ENCODE measurements around the gene AMBN.
A peak's percentile ranks its signal among the peaks of the same experiment; 100 is the strongest.

AMBN gene

GRCh38 chr4:70591955-70592582, at the start of gene AMBN:
Gene AMBN (plus strand): TSS chr4:70592256. CDS start chr4:70592359, 103 bp downstream.
- no peak for DNase-seq (ENCODE audit: low read depth in 3 of 3)

- no peak for DNase-seq (ENCODE audit: low read depth in 3 of 3)
These were observed 47.7 kb upstream of the AMBN start for GRCh38 chr4:70544279-70544868.

DNA sequence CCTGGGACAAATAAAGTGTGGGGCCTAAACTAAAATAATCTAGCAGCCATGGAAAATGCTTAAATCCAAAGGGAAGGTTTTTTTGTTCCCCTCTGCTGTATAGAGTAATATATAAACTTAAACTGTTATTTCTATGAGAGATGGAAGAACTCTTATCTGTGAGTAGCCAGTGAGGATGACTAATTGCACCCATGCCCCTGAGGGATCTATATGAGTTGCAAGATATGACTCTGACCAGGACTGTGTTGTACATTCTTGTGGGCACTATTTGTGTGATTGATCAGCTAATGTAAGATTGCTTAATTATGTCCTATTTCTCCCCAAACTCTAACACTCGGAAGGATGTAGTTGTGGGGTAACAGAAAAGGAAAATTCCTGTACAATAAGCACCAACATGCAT, 35.2 kb upstream of the AMBN start:
- DNase-seq (ENCODE audit: low read depth in 3 of 3) = no peak

- DNase-seq (ENCODE audit: low read depth in 3 of 3) = no peak
These were observed 32.7 kb upstream of the AMBN start for GRCh38 chr4:70559211-70559830.

- no peak for DNase-seq (ENCODE audit: low read depth in 3 of 3)
These were observed 32.1 kb upstream of the AMBN start for GRCh38 chr4:70559924-70560323.

GRCh38 chr4:70564033-70564432, 28.0 kb upstream of the AMBN start:
- DNase-seq (ENCODE audit: low read depth in 3 of 3) = no peak

- DNase-seq (ENCODE audit: low read depth in 3 of 3) = no peak
These were observed 21.3 kb upstream of the AMBN start for GRCh38 chr4:70570796-70571195.

DNA sequence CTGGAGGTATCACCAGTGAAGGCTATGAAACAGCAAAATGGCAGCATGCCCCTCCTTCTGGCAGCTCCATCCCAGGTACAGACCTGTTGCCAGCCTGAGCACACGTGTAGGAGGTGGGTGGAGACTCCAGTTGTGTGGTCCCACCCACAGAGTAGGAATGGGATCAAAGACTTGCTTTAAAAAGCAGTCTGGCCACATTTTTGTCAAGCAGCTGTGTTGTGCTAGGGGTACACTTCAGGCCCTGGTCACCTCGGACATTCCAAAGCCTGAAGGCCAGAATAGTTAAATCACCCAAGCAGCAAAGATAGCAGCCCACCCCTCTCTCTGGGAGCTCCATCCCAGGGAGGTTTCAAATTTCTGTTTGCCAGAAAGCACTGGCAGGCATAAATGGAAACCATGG, 20.3 kb upstream of the AMBN start:
- no peak for DNase-seq (ENCODE audit: low read depth in 3 of 3)

- DNase-seq (ENCODE audit: low read depth in 3 of 3) = no peak
These were observed 16.1 kb upstream of the AMBN start for GRCh38 chr4:70575964-70576363.

DNA sequence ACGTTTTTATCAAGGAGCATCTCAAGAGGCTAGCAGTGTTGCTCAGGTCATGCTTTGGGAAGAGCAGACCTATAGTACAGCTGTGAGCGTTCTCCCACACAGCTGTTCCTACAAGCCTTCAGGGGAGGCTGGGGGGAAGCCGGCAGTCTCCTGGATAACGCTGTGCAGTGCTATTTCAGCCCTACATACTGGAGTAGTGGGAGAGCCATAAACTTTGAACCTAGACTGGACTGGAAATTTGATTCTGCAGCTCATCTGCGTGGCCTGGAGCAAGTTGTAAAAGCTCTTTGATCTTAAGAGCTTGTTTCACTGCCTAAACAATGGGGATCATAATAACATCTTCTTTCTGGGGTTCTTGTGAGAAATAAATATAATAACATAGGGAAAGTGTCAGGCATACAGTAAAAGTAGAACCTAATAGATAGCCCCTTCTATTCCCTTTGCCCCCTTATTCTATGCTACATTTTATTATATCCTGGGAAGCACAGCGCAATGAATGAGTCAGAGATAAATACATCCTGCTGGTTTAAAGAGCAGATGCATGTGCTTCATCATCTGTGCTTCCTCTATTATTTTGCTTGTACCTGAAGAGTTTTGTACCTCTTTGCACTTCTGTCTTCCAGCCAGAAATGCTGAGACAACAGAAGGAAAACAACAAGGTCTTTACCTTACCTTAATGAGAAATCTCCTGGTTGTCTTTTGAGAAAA, 14.7 kb upstream of the AMBN start:
- no peak for DNase-seq (ENCODE audit: low read depth in 3 of 3)

- no peak for DNase-seq (ENCODE audit: low read depth in 3 of 3)
These were observed 10.1 kb upstream of the AMBN start for GRCh38 chr4:70581980-70582379.

DNA sequence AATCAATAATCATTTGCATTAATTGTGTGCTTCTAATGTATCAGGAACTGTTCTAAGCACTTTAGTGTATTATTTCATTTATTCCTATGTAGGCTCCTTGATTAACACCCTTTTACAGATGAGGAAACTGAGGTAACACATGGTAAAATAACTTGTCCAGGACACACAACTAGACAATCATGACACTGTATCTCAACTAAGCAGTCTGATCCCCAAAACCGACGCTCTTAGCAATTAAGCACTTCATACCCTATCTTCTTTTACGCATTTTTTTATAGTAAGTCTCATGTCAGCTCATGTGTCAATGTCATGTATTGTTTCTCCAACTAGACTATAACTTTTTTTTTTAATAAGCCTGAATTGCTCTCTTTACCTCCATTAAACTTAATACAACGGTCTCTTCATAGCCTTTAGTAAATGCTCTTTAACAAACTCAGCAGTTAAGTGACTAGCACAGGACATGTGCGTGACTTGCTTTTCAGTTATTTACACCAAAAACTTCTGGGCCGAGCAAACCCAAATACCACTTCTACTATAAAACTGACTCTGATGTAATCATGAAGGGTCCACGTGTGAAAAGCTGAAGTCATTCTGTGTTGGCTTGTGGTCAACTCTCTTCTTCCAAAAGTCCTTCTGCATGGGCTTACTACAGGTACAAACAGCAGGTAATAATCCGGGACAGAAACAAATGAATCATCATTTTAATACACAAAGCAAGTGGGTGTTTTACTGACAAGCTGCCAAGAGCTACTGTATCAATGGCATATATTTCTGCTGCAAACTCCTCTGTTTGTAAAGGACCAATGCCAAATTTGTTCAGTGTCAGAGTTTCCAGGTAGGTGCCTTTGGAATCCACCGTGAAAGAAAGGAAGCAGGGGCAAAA, 7.9 kb upstream of the AMBN start:
- no peak for DNase-seq (ENCODE audit: low read depth in 3 of 3)

DNA sequence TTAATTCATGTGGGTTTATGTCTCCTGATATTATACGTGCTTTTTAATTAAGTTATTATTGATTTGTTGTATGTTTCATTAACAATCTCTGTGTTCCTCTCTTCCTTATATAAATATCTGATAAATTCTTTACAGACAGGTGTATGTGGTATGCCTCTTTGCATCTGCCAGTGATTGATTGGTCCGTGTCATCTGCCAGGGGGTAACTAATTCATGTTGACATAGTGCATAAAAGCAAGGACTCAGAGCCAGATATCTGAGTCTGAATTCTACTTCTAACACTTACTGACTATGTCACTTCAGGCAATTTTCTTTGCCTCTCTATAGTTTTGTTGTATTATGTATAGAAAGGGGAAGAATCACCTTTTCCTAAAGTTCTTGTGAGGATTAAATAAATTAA, 5.2 kb upstream of the AMBN start:
- DNase-seq (ENCODE audit: low read depth in 3 of 3) = no peak

DNA sequence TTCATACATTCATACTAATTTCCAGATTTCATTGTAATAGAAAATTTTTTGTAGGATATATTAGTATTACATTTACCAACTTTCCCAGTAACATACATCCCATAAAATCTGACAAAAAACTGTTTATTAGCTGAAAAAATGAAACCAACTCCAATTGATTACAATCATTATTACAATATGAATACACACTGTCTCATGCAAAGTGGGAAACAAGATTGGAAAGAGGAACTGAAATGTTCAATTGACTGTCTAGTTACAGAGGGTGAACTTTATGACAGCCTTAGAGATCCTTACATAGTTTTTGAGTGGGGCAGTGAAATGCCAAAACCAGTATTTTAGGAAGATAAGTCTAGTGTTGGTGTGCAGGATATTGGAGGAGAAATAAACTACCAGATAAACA, 2.3 kb upstream of the AMBN start:
- no peak for DNase-seq (ENCODE audit: low read depth in 3 of 3)

- DNase-seq (ENCODE audit: low read depth in 3 of 3) = no peak
These were observed 2.1 kb downstream of the AMBN start for GRCh38 chr4:70594196-70594595.

GRCh38 chr4:70600305-70600704, 8.2 kb downstream of the AMBN start:
- no peak for DNase-seq (ENCODE audit: low read depth in 3 of 3)

DNA sequence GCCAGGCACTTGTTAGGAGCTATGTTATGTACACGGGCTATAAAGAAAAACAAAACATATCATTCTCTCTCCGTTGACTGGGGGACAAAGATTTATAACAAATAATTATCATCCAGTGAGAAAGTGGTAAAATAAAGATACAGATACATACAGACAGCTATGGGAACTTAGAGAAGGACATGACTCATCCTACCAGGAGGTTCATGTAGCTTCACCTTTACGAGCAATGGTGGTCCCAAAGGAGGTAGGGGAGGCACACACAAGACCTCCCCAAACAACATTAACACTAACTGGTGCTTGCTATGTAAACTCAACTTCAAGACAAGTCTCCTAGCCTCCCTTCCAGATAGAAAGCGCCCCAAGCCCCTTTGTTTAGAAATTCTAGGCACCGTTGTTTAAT, 8.9 kb downstream of the AMBN start:
- no peak for DNase-seq (ENCODE audit: low read depth in 3 of 3)

DNA sequence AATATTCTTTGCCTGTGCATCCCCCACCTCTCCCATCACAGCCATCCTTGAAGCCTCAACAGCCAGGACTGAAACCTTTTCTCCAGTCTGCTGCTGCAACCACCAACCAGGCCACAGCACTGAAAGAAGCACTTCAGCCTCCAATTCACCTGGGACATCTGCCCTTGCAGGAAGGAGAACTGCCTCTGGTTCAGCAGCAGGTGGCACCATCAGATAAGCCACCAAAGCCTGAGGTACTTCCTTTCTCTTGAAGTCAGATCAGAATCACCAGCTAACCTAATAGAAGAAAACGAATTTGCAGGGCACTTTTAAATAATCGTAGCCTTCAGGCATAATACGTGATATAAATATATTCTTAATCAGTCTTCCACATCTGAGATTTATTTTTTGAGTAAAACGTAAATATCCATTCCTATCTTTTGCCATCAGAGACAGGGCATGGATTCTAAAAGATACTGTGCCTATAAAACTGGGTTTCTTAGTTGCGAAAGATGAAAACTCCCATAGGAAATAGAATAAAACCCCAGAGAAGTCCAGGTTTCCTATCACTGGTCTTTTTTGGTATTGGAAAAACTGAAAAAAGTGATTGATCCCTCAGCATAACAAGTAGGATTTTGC, 9.5 kb downstream of the AMBN start:
- peak in 2 of 3 experiments; percentile 29 to 34 for DNase-seq (ENCODE audit: low read depth in 3 of 3)

DNA sequence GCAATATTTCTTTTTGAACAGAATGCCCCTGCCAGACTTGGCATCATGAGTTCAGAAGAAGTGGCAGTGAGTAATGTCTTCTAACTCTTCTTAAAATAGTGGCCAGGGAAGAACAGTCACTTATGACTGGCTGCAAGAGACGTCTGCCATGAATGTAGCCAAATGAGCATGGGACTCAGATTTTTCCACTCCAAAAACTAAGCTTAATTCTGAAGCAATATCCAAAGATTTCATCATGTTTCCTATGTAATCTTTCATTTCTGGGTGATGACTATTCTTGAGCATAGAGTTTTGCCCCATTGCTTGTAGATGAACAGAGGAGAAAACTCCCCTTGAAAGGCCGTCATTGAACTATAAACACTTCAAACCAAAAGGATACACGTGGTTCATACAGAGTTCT, 11.8 kb downstream of the AMBN start:
- DNase-seq (ENCODE audit: low read depth in 3 of 3) = no peak

- DNase-seq (ENCODE audit: low read depth in 3 of 3) = no peak
These were observed 14.4 kb downstream of the AMBN start for GRCh38 chr4:70606459-70606858.

DNA sequence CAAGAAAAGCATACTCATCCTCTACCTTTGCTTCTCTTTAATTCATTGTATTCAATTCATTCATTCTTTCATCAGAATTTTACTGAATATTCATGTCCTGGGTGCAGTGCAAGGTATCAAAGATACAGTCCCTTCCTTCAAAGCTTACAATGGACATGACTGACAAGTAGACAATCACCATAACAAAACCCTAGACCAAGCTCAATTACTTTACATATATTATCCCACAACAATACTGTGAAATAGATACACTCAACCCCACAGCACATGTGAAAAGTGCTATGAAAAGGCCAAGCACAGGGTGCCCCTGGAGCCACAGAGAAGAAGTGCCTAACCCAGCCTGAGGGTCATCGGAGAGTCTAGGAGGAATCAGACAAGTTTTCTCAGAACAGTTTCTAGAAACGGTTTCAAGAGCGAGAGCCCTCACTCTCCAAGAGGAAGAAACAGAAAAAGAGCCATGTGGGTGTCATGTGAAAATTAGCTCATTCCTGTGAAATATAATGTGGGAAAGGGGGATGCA, 15.3 kb downstream of the AMBN start:
- DNase-seq (ENCODE audit: low read depth in 3 of 3) = no peak

All from stimulated activated CD4-positive, alpha-beta T cell treated with anti-CD3 and anti-CD28 coated beads, TNF-alpha, amount 100 ng/mL, for 4 hours (primary cell).